Measurements from ENCODE around the gene AGAP1. TPM values are rescaled to one million over a fixed set of nuclear protein-coding genes. Genes with fewer than 3 reads are reported as not detected.

AGAP1 gene
- total RNA-seq, 1 donor from 2014 or later, result 18.3 TPM

- no peak overlapping the region for H3K27ac ChIP-seq (ENCODE audit: low read depth, low read length)
- H3K9ac ChIP-seq (ENCODE audit: low read depth in 1 of 3, low read length in 3 of 3), result no peak overlapping the region
- no peaks in the 10 kb centered on the region for H3K27me3 ChIP-seq (ENCODE audit: control insufficient read depth in 3 of 3, insufficient read depth in 3 of 3, low read length in 3 of 3)
- H3K9me3 ChIP-seq (ENCODE audit: control insufficient read depth in 3 of 3, low read length in 3 of 3), result no peaks in the 10 kb centered on the region
- H3K4me1 ChIP-seq (ENCODE audit: control insufficient read depth in 3 of 3, insufficient read depth in 3 of 3, low read length in 3 of 3), result peaks cover 0 to 7% (median 0%) of the 10 kb centered on the region in 3 donors
- H3K4me3 ChIP-seq (ENCODE audit: low read length in 3 of 3), result no peak overlapping the region
- no peaks in the 10 kb centered on the region for H3K36me3 ChIP-seq (ENCODE audit: control insufficient read depth in 3 of 3, insufficient read depth in 3 of 3, low read length in 3 of 3)
Observed at GRCh38 chr2:236109061-236109460, 615.2 kb downstream of the AGAP1 start.

GRCh38 chr2:236109473-236109872 lies 615.6 kb downstream of the AGAP1 start:
- Histone ChIP-seq H3K36me3 (ENCODE audit: control insufficient read depth in 3 of 3, insufficient read depth in 3 of 3, low read length in 3 of 3) (no peaks in the 10 kb centered on the region), H3K4me1 (ENCODE audit: control insufficient read depth in 3 of 3, insufficient read depth in 3 of 3, low read length in 3 of 3) (peaks cover 0 to 7% (median 0%) of the 10 kb centered on the region in 3 donors), H3K9ac (ENCODE audit: low read depth in 1 of 3, low read length in 3 of 3) (no peak overlapping the region), H3K27ac (ENCODE audit: low read depth, low read length) (no peak overlapping the region), H3K4me3 (ENCODE audit: low read length in 3 of 3) (no peak overlapping the region), H3K9me3 (ENCODE audit: control insufficient read depth in 3 of 3, low read length in 3 of 3) (no peaks in the 10 kb centered on the region), H3K27me3 (ENCODE audit: control insufficient read depth in 3 of 3, insufficient read depth in 3 of 3, low read length in 3 of 3) (no peaks in the 10 kb centered on the region)

GRCh38 chr2:236112466-236112865 lies 618.6 kb downstream of the AGAP1 start:
- Histone ChIP-seq H3K4me1 (ENCODE audit: control insufficient read depth in 3 of 3, insufficient read depth in 3 of 3, low read length in 3 of 3) (peaks cover 0 to 9% (median 0%) of the 10 kb centered on the region in 3 donors), H3K9me3 (ENCODE audit: control insufficient read depth in 3 of 3, low read length in 3 of 3) (no peaks in the 10 kb centered on the region), H3K9ac (ENCODE audit: low read depth in 1 of 3, low read length in 3 of 3) (no peak overlapping the region), H3K27me3 (ENCODE audit: control insufficient read depth in 3 of 3, insufficient read depth in 3 of 3, low read length in 3 of 3) (no peaks in the 10 kb centered on the region), H3K4me3 (ENCODE audit: low read length in 3 of 3) (no peak overlapping the region), H3K36me3 (ENCODE audit: control insufficient read depth in 3 of 3, insufficient read depth in 3 of 3, low read length in 3 of 3) (no peaks in the 10 kb centered on the region), H3K27ac (ENCODE audit: low read depth, low read length) (no peak overlapping the region)

- Histone ChIP-seq H3K4me1 (ENCODE audit: control insufficient read depth in 3 of 3, insufficient read depth in 3 of 3, low read length in 3 of 3) (peaks cover 0 to 7% (median 0%) of the 10 kb centered on the region in 3 donors), H3K9me3 (ENCODE audit: control insufficient read depth in 3 of 3, low read length in 3 of 3) (no peaks in the 10 kb centered on the region), H3K36me3 (ENCODE audit: control insufficient read depth in 3 of 3, insufficient read depth in 3 of 3, low read length in 3 of 3) (no peaks in the 10 kb centered on the region), H3K27ac (ENCODE audit: low read depth, low read length) (no peak overlapping the region), H3K27me3 (ENCODE audit: control insufficient read depth in 3 of 3, insufficient read depth in 3 of 3, low read length in 3 of 3) (no peaks in the 10 kb centered on the region), H3K9ac (ENCODE audit: low read depth in 1 of 3, low read length in 3 of 3) (no peak overlapping the region), H3K4me3 (ENCODE audit: low read length in 3 of 3) (no peak overlapping the region)
Observed at GRCh38 chr2:236113425-236113824, 619.6 kb downstream of the AGAP1 start.

GRCh38 chr2:236113948-236114347 lies 620.1 kb downstream of the AGAP1 start:
- Histone ChIP-seq H3K9me3 (ENCODE audit: control insufficient read depth in 3 of 3, low read length in 3 of 3) (no peaks in the 10 kb centered on the region), H3K4me3 (ENCODE audit: low read length in 3 of 3) (no peak overlapping the region), H3K27ac (ENCODE audit: low read depth, low read length) (no peak overlapping the region), H3K36me3 (ENCODE audit: control insufficient read depth in 3 of 3, insufficient read depth in 3 of 3, low read length in 3 of 3) (no peaks in the 10 kb centered on the region), H3K4me1 (ENCODE audit: control insufficient read depth in 3 of 3, insufficient read depth in 3 of 3, low read length in 3 of 3) (peaks cover 0 to 7% (median 0%) of the 10 kb centered on the region in 3 donors), H3K9ac (ENCODE audit: low read depth in 1 of 3, low read length in 3 of 3) (no peak overlapping the region), H3K27me3 (ENCODE audit: control insufficient read depth in 3 of 3, insufficient read depth in 3 of 3, low read length in 3 of 3) (no peaks in the 10 kb centered on the region)

- Histone ChIP-seq H3K4me3 (ENCODE audit: low read length in 3 of 3) (no peak overlapping the region), H3K36me3 (ENCODE audit: control insufficient read depth in 3 of 3, insufficient read depth in 3 of 3, low read length in 3 of 3) (no peaks in the 10 kb centered on the region), H3K4me1 (ENCODE audit: control insufficient read depth in 3 of 3, insufficient read depth in 3 of 3, low read length in 3 of 3) (peaks cover 0 to 7% (median 0%) of the 10 kb centered on the region in 3 donors), H3K9me3 (ENCODE audit: control insufficient read depth in 3 of 3, low read length in 3 of 3) (no peaks in the 10 kb centered on the region), H3K9ac (ENCODE audit: low read depth in 1 of 3, low read length in 3 of 3) (no peak overlapping the region), H3K27me3 (ENCODE audit: control insufficient read depth in 3 of 3, insufficient read depth in 3 of 3, low read length in 3 of 3) (no peaks in the 10 kb centered on the region), H3K27ac (ENCODE audit: low read depth, low read length) (no peak overlapping the region)
Observed at GRCh38 chr2:236114959-236115358, 621.1 kb downstream of the AGAP1 start.

GRCh38 chr2:236117401-236117800 lies 623.6 kb downstream of the AGAP1 start:
- H3K9me3 ChIP-seq (ENCODE audit: control insufficient read depth in 3 of 3, low read length in 3 of 3), result no peaks in the 10 kb centered on the region

GRCh38 chr2:236117861-236118269 lies 624.0 kb downstream of the AGAP1 start:
- H3K9me3 ChIP-seq (ENCODE audit: control insufficient read depth in 3 of 3, low read length in 3 of 3), result no peaks in the 10 kb centered on the region
- H3K9ac ChIP-seq (ENCODE audit: low read depth in 1 of 3, low read length in 3 of 3), result no peak overlapping the region
- H3K36me3 ChIP-seq (ENCODE audit: control insufficient read depth in 3 of 3, insufficient read depth in 3 of 3, low read length in 3 of 3), result peaks cover 0 to 2% (median 0%) of the 10 kb centered on the region in 3 donors
- no peak overlapping the region for H3K4me3 ChIP-seq (ENCODE audit: low read length in 3 of 3)
- peaks cover 0 to 7% (median 0%) of the 10 kb centered on the region in 3 donors for H3K4me1 ChIP-seq (ENCODE audit: control insufficient read depth in 3 of 3, insufficient read depth in 3 of 3, low read length in 3 of 3)
- no peaks in the 10 kb centered on the region for H3K27me3 ChIP-seq (ENCODE audit: control insufficient read depth in 3 of 3, insufficient read depth in 3 of 3, low read length in 3 of 3)
- no peak overlapping the region for H3K27ac ChIP-seq (ENCODE audit: low read depth, low read length)

More at GRCh38 chr2:236117401-236117800, 623.6 kb downstream of the AGAP1 start:
- no peaks in the 10 kb centered on the region for H3K27me3 ChIP-seq (ENCODE audit: control insufficient read depth in 3 of 3, insufficient read depth in 3 of 3, low read length in 3 of 3)
- H3K9ac ChIP-seq (ENCODE audit: low read depth in 1 of 3, low read length in 3 of 3), result no peak overlapping the region
- peaks cover 0 to 7% (median 0%) of the 10 kb centered on the region in 3 donors for H3K4me1 ChIP-seq (ENCODE audit: control insufficient read depth in 3 of 3, insufficient read depth in 3 of 3, low read length in 3 of 3)
- H3K4me3 ChIP-seq (ENCODE audit: low read length in 3 of 3), result no peak overlapping the region
- H3K36me3 ChIP-seq (ENCODE audit: control insufficient read depth in 3 of 3, insufficient read depth in 3 of 3, low read length in 3 of 3), result peaks cover 0 to 2% (median 0%) of the 10 kb centered on the region in 3 donors
- H3K27ac ChIP-seq (ENCODE audit: low read depth, low read length), result no peak overlapping the region

- H3K27me3 ChIP-seq (ENCODE audit: control insufficient read depth in 3 of 3, insufficient read depth in 3 of 3, low read length in 3 of 3), result no peaks in the 10 kb centered on the region
- peaks cover 0 to 2% (median 0%) of the 10 kb centered on the region in 3 donors for H3K4me1 ChIP-seq (ENCODE audit: control insufficient read depth in 3 of 3, insufficient read depth in 3 of 3, low read length in 3 of 3)
- no peak overlapping the region for H3K4me3 ChIP-seq (ENCODE audit: low read length in 3 of 3)
- peaks cover 0 to 5% (median 3%) of the 10 kb centered on the region in 3 donors for H3K36me3 ChIP-seq (ENCODE audit: control insufficient read depth in 3 of 3, insufficient read depth in 3 of 3, low read length in 3 of 3)
- no peak overlapping the region for H3K27ac ChIP-seq (ENCODE audit: low read depth, low read length)
- no peaks in the 10 kb centered on the region for H3K9me3 ChIP-seq (ENCODE audit: control insufficient read depth in 3 of 3, low read length in 3 of 3)
- no peak overlapping the region for H3K9ac ChIP-seq (ENCODE audit: low read depth in 1 of 3, low read length in 3 of 3)
Observed at GRCh38 chr2:236119003-236119402, 625.2 kb downstream of the AGAP1 start.

- Histone ChIP-seq H3K9ac (ENCODE audit: low read depth in 1 of 3, low read length in 3 of 3) (no peak overlapping the region), H3K27me3 (ENCODE audit: control insufficient read depth in 3 of 3, insufficient read depth in 3 of 3, low read length in 3 of 3) (no peaks in the 10 kb centered on the region), H3K4me3 (ENCODE audit: low read length in 3 of 3) (no peak overlapping the region), H3K9me3 (ENCODE audit: control insufficient read depth in 3 of 3, low read length in 3 of 3) (no peaks in the 10 kb centered on the region), H3K36me3 (ENCODE audit: control insufficient read depth in 3 of 3, insufficient read depth in 3 of 3, low read length in 3 of 3) (peaks cover 0 to 8% (median 4%) of the 10 kb centered on the region in 3 donors), H3K4me1 (ENCODE audit: control insufficient read depth in 3 of 3, insufficient read depth in 3 of 3, low read length in 3 of 3) (peaks cover 0 to 2% (median 0%) of the 10 kb centered on the region in 3 donors), H3K27ac (ENCODE audit: low read depth, low read length) (no peak overlapping the region)
Observed at GRCh38 chr2:236119476-236119875, 625.6 kb downstream of the AGAP1 start.

Data from skeletal muscle tissue (tissue), 4 donors.